ENCODE results near the gene KBTBD13. TPM values are rescaled to one million over a fixed set of nuclear protein-coding genes. Genes with fewer than 3 reads are reported as not detected.

KBTBD13 gene
- total and polyA plus RNA-seq, 10 donors, result not detected

DNA sequence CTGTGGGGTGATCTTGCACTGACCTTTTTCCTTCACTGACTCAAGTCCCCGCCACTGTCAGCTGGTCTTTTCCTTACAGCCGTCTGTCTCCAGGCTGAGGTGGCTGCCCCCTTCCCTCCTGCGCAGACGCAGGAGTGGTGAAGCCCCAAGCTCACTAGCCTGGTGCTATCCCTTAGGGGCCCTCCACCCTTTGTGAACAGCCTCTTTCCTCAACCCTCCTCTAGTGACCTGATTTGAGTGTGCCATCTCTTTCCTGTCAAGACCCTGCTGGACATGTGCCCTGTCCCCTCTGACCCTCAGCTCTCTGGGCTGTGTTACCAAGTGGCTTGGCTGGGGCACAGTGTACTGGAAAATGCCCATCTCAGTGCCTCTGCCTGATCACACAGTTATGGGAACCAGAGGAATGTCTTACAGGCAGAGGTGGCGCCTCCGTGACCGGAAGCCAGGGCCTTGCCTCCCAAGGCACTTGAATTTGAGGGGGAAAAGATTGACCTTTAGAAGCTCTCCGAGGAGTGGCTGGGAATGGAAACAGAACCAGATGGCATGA is 8.7 kb downstream of the KBTBD13 start:
- Histone ChIP-seq H3K4me3 (no peak overlapping the region), H3K4me1 (peaks cover 0 to 75% (median 24%) of the 10 kb centered on the region in 6 donors), H3K27ac (peak overlapping the region in 5 of 8 donors; percentile 9 to 59 (median 55)), H3K9me3 (no peaks in the 10 kb centered on the region), H3K36me3 (no peaks in the 10 kb centered on the region), H3K27me3 (replicated peaks in 1 of 7) (peaks cover 0 to 45% (median 6%) of the 10 kb centered on the region in 7 donors)
- TF ChIP-seq POLR2AphosphoS5 (IDR thresholded peaks at IDR 0.05), result peak in 2 of 3 donors; percentile 42 to 51
- TF ChIP-seq POLR2A (IDR thresholded peaks at IDR 0.05), result no peak
- WGBS, 5 donors, result 76 to 85% (median 80%) methylated on average over 8 of the region's 8 CpGs
- intact Hi-C loops (cut with DNase I; ENCODE audit: low total_unique reads), result no loop called here
- no peak for DNase-seq

DNA sequence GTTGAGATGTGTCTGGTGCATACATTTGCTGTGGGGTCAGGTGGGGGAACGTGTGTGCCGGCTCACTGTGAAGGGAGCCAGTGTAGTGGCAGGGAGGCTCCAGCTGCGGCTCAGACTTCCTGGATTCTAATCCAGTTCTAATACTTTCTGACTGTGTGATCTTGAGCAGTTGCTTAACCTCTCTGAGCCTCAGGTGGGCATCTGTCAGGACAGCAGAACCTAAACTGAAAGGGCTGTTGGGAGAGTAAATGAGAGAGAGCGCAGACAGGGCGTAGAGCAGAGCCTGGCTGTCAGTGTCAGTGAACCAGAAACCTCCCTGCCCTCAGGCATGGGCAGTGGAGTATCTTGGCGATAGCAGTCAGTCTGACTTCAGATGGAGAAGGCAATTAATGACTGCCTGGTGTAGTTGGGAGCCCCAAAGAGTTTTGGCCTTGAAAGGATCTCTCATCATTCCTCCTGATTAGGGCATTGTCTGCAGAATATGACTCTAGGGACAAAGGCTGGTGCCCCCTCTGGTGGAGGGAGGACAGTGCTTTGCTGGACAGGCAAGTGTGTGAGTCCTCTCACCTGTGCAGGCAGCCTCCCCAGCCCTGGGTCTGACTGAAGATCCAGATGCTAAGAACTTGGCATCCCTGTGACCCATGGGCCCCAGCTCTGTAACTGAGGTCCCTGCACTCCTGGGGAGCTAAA is 9.6 kb downstream of the KBTBD13 start:
- intact Hi-C loops (cut with DNase I; ENCODE audit: low total_unique reads), result no loop called here
- DNase-seq, result no peak
- no peaks in the 10 kb centered on the region for H3K36me3 ChIP-seq
- TF ChIP-seq POLR2A (IDR thresholded peaks at IDR 0.05) (no peak), POLR2AphosphoS5 (IDR thresholded peaks at IDR 0.05) (no peak)
- TF ChIP-seq, protein P1, sequence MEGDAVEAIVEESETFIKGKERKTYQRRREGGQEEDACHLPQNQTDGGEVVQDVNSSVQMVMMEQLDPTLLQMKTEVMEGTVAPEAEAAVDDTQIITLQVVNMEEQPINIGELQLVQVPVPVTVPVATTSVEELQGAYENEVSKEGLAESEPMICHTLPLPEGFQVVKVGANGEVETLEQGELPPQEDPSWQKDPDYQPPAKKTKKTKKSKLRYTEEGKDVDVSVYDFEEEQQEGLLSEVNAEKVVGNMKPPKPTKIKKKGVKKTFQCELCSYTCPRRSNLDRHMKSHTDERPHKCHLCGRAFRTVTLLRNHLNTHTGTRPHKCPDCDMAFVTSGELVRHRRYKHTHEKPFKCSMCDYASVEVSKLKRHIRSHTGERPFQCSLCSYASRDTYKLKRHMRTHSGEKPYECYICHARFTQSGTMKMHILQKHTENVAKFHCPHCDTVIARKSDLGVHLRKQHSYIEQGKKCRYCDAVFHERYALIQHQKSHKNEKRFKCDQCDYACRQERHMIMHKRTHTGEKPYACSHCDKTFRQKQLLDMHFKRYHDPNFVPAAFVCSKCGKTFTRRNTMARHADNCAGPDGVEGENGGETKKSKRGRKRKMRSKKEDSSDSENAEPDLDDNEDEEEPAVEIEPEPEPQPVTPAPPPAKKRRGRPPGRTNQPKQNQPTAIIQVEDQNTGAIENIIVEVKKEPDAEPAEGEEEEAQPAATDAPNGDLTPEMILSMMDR (IDR thresholded peaks at IDR 0.05 in 8 of 11, conservative IDR thresholded peaks at IDR 0.05 in 3 of 11), result peak in 3 of 11 experiments; percentile 11 to 33 (median 14)
- peaks cover 0 to 75% (median 24%) of the 10 kb centered on the region in 6 donors for H3K4me1 ChIP-seq
- no peaks in the 10 kb centered on the region for H3K9me3 ChIP-seq
- WGBS, 5 donors, result 74 to 93% (median 90%) methylated on average over 6 of the region's 6 CpGs
- no peak overlapping the region for H3K4me3 ChIP-seq
- peak overlapping the region in 4 of 8 donors; percentile 8 to 59 (median 50) for H3K27ac ChIP-seq
- peaks cover 0 to 43% (median 6%) of the 10 kb centered on the region in 7 donors for H3K27me3 ChIP-seq (replicated peaks in 1 of 7)

DNA sequence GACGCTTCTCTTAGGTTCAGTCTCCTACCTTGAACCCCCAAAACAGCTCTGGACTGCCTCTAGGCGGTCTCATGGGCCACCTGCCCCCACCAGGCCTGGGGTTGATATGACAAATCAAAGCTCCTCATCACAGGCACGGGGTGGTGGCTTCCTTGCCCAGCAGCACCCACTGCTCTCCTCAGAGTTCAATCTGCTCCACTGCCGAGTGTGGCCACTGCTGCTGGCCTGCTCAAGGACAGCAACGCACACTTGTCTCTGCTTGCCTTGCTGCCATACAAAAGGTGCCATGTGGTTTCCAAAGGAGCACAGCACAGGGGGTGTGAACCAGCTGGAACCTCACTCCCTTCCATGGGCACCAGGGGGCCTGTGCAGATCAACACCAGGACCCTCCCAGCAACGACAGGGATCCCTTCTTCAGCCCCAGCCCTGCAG is 10.2 kb downstream of the KBTBD13 start:
- intact Hi-C loops (cut with DNase I; ENCODE audit: low total_unique reads), result no loop called here
- no peak overlapping the region for H3K4me3 ChIP-seq
- TF ChIP-seq POLR2A (IDR thresholded peaks at IDR 0.05), result no peak
- TF ChIP-seq POLR2AphosphoS5 (IDR thresholded peaks at IDR 0.05), result no peak
- TF ChIP-seq, protein P1 (IDR thresholded peaks at IDR 0.05 in 8 of 11, conservative IDR thresholded peaks at IDR 0.05 in 3 of 11), result no peak
- no peaks in the 10 kb centered on the region for H3K36me3 ChIP-seq
- H3K9me3 ChIP-seq, result no peaks in the 10 kb centered on the region
- H3K27me3 ChIP-seq (replicated peaks in 1 of 7), result peaks cover 0 to 39% (median 6%) of the 10 kb centered on the region in 7 donors
- peak overlapping the region in 2 of 8 donors; percentile 8 to 59 for H3K27ac ChIP-seq
- H3K4me1 ChIP-seq, result peaks cover 0 to 75% (median 22%) of the 10 kb centered on the region in 6 donors
- 63 to 73% (median 71%) methylated on average over 5 to 6 of the region's 6 CpGs for WGBS, 5 donors
- DNase-seq, result no peak

DNA sequence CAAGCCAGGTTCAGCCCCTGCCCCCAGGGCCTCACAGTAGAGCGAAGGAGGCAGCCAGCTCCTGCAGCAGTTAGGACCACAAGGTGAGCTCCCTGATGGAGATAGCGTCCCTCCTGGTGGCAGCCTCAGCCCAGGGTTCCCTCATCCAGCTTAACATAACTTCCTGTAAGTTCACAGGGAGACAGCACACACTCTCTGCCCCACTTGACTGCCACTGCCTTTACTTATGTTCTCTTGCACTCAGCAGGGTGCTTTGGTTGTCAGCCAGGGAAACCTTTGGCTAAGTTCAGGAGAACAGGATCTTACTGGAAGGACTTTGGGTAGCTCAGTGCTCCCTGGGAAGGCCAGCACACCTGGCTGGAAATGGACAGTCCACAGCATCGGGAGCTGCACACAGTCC is 10.9 kb downstream of the KBTBD13 start:
- Histone ChIP-seq H3K27ac (peak overlapping the region in 2 of 8 donors; percentile 8 to 59), H3K27me3 (replicated peaks in 1 of 7) (peaks cover 0 to 31% (median 4%) of the 10 kb centered on the region in 7 donors), H3K9me3 (no peaks in the 10 kb centered on the region), H3K4me3 (no peak overlapping the region), H3K36me3 (peaks cover 0 to 2% (median 0%) of the 10 kb centered on the region in 6 donors), H3K4me1 (peaks cover 0 to 68% (median 18%) of the 10 kb centered on the region in 6 donors)
- no peak for DNase-seq
- intact Hi-C loops (cut with DNase I; ENCODE audit: low total_unique reads), result no loop called here
- WGBS, 5 donors, result 83 to 89% (median 84%) methylated on average over 2 to 3 of the region's 3 CpGs
- TF ChIP-seq, protein P1 (IDR thresholded peaks at IDR 0.05 in 8 of 11, conservative IDR thresholded peaks at IDR 0.05 in 3 of 11), result no peak
- no peak for TF ChIP-seq POLR2A (IDR thresholded peaks at IDR 0.05)
- TF ChIP-seq POLR2AphosphoS5 (IDR thresholded peaks at IDR 0.05), result no peak

Measured in spleen (tissue), 11 donors.